GDM1 (cell line): ENCODE results near the gene FBXL7.
"Not testable (repeated sequence)": the region's sequence is repeated elsewhere in the genome, so short reads cannot be mapped to it uniquely, and the experiment has no call there.

Source experiments
- DNase-seq: peaks from one replicate; lab custom pipeline; 2025; lab: John Stamatoyannopoulos, UW

Gene FBXL7

GRCh38 chr5:15819617-15820016 is 319.6 kb downstream of the FBXL7 start:
- DNase-seq, result no peak

DNA sequence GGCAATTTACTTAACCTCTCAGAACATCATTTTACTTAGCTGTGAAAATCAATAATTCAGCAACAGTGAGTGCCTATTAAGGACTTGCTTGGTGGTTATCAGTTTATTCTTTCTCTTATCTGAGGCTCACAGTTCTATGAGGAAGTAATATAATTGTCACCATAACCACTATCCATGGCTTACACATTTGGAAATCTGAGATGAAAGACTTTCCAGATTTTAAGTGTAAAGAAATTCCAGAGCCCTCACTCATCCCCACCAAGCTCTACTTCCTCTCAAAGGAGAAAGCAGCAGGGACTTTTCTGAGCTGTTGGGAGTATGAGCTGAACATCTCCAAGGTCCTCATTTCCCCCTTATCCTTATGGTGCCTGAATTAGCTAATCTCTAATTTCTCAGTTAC is 321.5 kb downstream of the FBXL7 start:
- DNase-seq, result no peak

DNA sequence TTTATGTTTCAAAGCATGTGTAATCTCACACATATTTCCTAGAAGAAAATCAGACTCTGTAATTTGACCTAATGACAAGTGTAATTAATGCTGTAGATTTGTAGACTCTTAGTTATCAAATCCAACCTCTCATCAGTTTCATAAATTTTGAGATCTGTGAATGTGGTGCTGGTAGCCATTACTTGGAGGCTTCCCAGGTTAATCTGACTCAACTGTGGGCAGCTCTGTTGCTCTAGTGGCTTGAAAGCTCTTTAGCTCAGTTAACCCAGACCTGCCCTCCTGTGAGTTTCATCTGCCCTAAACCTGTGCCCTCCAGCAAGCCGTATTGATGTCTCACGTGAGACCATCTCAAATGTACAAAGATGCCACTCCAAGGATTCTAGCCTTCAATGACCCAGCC is 323.4 kb downstream of the FBXL7 start:
- no peak for DNase-seq

DNA sequence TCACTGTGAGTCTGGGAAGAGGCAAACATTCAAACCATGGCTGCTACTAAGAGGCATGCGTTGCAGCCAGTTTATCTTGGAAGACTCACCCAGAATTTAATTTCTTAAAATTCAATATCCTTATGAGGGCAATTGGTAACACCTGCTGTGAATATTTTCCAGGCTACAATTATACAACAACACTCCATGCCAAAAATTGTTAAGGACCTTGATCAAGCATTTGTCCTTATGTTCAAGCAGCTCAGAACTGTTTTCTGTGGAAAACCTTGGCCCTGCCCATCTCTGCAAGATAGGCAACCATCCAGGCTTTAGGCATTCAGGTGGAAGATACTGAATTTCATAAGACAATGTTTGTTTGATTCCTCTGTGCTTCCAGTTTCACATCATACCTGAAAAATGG is 327.8 kb downstream of the FBXL7 start:
- DNase-seq, result no peak

GRCh38 chr5:15831408-15831807 is 331.4 kb downstream of the FBXL7 start:
- no peak for DNase-seq

DNA sequence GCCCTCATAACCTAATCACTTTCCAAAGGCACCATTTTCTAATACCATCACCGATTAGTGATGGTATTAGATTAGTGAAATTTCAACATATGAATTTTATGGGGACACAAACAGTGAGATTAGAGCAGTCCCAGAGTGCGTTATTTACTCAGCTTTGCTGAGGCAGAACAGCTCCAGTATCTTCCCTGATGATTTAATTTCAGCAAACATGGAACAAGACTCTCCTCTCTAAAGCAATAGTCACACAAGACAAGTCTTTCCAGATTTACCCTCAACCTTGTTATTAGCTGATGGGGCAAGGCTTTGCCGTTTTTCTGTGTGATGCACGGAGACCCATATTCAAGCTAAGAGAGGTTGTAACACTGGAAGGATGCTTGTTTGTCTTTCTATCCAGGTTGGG is 333.4 kb downstream of the FBXL7 start:
- DNase-seq, result no peak

DNA sequence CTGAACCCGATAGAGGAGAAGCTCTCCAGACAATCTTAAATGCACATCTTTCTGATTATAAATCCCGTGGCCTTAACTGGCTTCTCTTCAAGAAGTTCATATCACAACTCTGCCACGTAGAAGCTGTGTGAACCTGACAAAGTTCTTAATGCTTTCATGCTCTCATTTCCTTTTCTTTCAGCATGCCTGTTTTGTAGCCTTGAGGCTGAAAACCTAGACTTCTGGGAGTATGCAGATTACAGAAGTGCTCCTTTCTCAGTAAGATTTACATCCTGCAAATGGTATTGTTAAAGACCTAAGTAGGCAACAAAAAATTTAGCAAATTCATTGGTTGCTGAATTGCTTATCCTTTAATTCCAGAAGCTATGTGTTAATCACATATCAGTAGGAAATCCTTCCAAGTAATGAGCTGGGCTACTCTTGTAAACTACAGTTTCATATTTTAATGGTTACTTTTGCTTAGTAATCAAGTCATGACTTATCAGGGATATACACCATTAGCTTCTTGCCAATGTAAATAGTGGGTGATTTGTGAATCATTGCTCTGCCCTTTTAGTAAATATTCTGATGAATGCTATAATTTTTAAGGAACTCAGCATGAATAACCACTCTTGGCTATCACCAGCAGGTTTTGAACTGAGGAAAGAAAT is 334.7 kb downstream of the FBXL7 start:
- DNase-seq, result no peak

GRCh38 chr5:15835514-15835913 is 335.5 kb downstream of the FBXL7 start:
- DNase-seq, result no peak

DNA sequence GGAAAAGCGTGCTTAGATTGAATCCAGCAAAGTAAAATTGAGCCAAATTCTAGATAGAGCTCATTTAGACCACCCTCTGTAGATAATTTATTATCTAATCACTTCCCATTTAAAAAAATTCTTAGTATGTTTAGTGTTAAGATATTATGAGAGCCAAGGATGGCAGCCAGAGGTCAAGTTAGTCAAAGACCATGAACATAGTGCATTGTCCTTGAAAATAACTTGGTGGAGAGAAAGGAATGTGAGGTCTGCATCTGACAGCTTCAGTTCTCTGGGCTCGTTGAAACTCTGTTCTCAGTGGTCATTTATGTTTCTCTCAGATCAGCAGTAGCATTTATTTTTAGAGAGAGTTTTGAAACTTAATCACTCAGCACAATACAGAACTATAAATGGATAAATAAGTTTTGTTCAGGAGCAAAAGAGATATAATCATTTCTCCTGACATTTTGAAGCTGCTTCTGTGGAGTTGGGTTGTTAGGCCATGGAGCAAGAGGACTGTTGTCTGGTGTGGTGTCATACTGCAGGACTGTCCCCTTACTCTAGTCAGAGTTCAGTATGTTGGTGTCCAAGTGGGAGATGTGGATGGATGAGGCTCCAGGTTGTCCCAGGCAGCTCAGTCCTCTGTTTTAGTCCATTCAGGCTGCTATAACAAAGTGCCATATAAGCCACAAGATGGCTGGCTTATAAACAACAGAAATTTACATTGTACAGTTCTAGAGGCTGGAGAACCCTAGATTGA is 337.7 kb downstream of the FBXL7 start:
- no peak for DNase-seq

GRCh38 chr5:15844253-15844652 is 344.3 kb downstream of the FBXL7 start:
- no peak for DNase-seq

- DNase-seq, result no peak
Measured at GRCh38 chr5:15844871-15845270, 344.9 kb downstream of the FBXL7 start.

GRCh38 chr5:15850536-15850935 is 350.6 kb downstream of the FBXL7 start:
- no peak for DNase-seq

- no peak for DNase-seq
Measured at GRCh38 chr5:15850939-15851341, 351.0 kb downstream of the FBXL7 start.

DNA sequence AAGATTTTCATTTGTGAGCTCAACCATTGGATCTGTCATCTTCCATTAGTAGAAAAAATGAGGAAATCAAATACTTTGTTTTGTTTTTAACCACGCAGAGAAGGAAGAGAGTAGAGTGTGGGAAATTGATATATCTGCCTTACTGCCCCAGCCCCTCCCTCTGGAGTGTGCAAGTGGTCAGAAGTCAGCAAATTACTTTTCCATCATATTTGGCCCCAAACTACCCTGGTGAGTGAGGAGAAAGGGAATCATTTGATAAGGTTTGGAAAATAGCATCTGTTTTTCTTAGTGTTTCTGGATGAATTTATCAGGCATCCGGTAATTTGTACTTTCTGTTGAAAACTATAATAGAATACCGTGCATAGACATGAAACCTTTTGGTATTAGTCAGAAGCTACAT is 352.2 kb downstream of the FBXL7 start:
- no peak for DNase-seq

GRCh38 chr5:15852949-15853348 is 353.0 kb downstream of the FBXL7 start:
- DNase-seq, result no peak

- DNase-seq, result no peak
Measured at GRCh38 chr5:15858326-15858725, 358.3 kb downstream of the FBXL7 start.

- no peak for DNase-seq
Measured at GRCh38 chr5:15864536-15865215, 364.7 kb downstream of the FBXL7 start.

GRCh38 chr5:15872259-15872658 is 372.3 kb downstream of the FBXL7 start:
- not testable (repeated sequence) for DNase-seq

- no peak for DNase-seq
Measured at GRCh38 chr5:15877914-15878313, 377.9 kb downstream of the FBXL7 start.

- no peak for DNase-seq
Measured at GRCh38 chr5:15880201-15880600, 380.2 kb downstream of the FBXL7 start.

DNA sequence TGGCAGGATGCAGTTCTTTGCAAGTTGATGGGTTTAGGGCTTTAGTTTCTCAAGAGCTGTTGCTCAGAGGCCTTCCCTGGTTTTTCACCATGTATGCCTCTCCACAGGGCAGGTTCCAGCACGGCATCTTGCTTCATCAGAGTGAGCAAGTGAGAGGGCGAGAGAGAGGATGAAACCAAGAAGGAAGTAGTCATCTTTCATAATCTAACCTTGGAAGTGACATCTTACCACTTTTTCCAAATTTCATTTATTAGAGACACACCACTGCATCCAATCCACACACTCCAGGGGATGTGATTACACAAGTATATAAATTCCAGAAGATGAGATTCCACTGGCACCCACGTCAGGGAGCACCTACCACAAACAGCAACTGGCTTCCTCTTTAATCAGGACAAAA is 385.2 kb downstream of the FBXL7 start:
- DNase-seq, result no peak

DNA sequence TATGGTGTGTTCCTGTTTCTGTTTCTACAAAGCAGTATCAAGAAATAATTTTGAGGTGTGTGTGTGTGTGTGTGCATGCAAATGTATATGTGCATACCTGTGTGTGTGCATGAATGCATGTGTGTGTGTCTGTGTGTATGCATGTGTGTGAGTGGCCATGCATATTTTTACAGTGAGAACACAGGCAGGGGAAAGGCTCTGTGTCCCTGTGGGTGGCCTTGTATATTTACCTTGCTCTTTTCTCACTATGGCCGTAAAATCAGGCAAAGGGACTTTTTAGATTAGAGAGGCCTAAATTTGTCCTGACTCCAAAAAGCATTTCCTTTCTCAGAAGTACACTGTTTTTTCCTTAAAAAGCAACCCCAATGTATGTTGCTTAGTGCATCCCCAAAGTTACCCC is 386.2 kb downstream of the FBXL7 start:
- DNase-seq, result no peak

DNA sequence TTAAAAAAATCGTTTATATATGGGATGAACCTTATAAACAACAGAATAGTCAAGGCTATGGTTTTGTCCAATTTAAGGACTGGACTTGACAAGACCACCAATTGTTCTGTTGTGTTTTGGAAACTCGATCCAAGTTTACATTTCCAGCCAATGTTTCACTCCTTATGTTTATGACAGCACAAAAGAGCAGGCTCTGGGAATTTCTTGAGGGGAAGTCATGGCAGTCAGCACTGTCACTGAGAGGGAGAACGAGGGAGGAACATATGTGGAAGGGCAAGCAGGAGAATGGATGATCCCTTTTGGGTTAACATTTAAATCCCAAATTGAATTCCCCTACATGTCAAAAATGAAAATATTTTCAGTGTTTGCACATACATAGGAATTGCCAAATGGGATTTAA is 387.1 kb downstream of the FBXL7 start:
- no peak for DNase-seq
